ENCODE results near the gene ASAP3. TPM values are rescaled to one million over a fixed set of nuclear protein-coding genes. Genes with fewer than 3 reads are reported as not detected.

Gene ASAP3
- total and polyA plus RNA-seq, 2 of the 4 experiments (the other 2 are of a cell fraction), result 18.6 to 18.8 TPM

DNA sequence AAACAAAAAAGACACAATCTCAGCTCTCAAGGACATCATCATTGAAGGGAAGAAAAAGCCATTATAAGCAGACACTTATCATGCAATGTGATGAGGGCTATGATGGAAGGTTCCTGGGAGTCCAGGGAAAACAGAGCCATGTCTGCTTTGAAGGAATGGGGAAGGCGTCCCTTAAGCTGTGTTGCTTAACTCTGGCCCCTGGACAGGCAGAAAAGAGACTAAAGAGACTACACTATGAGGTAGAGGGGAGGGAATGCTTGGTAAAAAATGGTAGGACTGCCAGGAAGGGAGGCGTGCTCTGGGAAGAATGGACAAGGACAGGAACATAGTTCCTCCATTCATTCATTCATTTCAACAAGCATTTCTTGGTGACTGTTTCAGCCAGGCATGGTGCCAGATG lies 21.2 kb downstream of the ASAP3 start:
- Histone ChIP-seq H3K9me3 (ENCODE audit: control insufficient read depth, insufficient read depth, low read length) (no peaks in the 10 kb centered on the region), H2BK5ac (ENCODE audit: low read depth, low read length, poor library complexity, severe bottlenecking) (no peak overlapping the region), H2BK15ac (ENCODE audit: low read depth, low read length) (no peak overlapping the region), H2AK9ac (replicated peaks; ENCODE audit: low read depth, low read length, poor library complexity) (peak overlapping the region; percentile 61), H3K4ac (ENCODE audit: low read depth, low read length) (0 out of 2 replicates have a peak overlapping the region, but pooled peaks have one; percentile 27), H2BK20ac (ENCODE audit: low read depth, low read length) (no peak overlapping the region), H2AFZ (replicated peaks; ENCODE audit: low read length, poor library complexity) (no peak overlapping the region), H3K9ac (ENCODE audit: low read depth, low read length) (no peak overlapping the region), H3K4me2 (ENCODE audit: low read depth, low read length) (no peak overlapping the region), H3K27me3 (ENCODE audit: control insufficient read depth, insufficient read depth, low read length) (no peaks in the 10 kb centered on the region), H4K20me1 (ENCODE audit: insufficient read depth, low read length) (peaks cover 15% of the 10 kb centered on the region; the same call in 1 of the 2 replicates), H3K4me1 (ENCODE audit: control insufficient read depth, insufficient read depth, low read length) (no peaks in the 10 kb centered on the region), H3K9me1 (ENCODE audit: insufficient read depth, low read length) (peaks cover 5% of the 10 kb centered on the region), H3K36me3 (ENCODE audit: control insufficient read depth, insufficient read depth, low read length) (no peaks in the 10 kb centered on the region; the same call in 1 of the 2 replicates), H4K5ac (ENCODE audit: low read depth, low read length) (no peak overlapping the region), H3K56ac (ENCODE audit: extremely low read depth, insufficient read depth, low read length) (no peak overlapping the region), H2AK5ac (ENCODE audit: low read depth, low read length) (no peak overlapping the region), H3K23ac (ENCODE audit: low read depth, low read length) (peak overlapping the region; percentile 78; the same call in 1 of the 2 replicates), H4K91ac (ENCODE audit: insufficient read depth, low read depth, low read length) (no peak overlapping the region), H3K27ac (ENCODE audit: insufficient read depth, low read length) (no peak overlapping the region), H3K4me3 (ENCODE audit: insufficient read depth, low read depth, low read length) (no peak overlapping the region), H3K79me1 (ENCODE audit: low read depth in 1 of 2, low read length in 2 of 2) (peaks cover 3 to 42% of the 10 kb centered on the region in 2 experiments), H4K8ac (ENCODE audit: low read depth in 2 of 2, low read length in 2 of 2) (no peak overlapping the region), H3K18ac (ENCODE audit: low read depth, low read length) (no peak overlapping the region), H2BK120ac (ENCODE audit: low read depth, low read length) (no peak overlapping the region), H3K14ac (replicated peaks; ENCODE audit: low read depth, low read length) (no peak overlapping the region; the same call in 1 of the 2 replicates)
- dilution Hi-C loops (cut with HindIII; ENCODE audit: low sequenced_read_pairs, unreplicated experiment) (no loop called here), intact Hi-C loops (cut with micrococcal nuclease) (no loop called here), in situ Hi-C loops (cut with MboI; ENCODE audit: low sequenced_read_pairs) (no loop called here)
- ATAC-seq (ENCODE audit: low read depth) (no peak), DNase-seq (no peak)
- no TSS peak for BruUV-seq (replicated peaks)
- 100% methylated on average over 1 of the region's 2 CpGs; no CpG with 5 or more reads in 1 of the 2 experiments for WGBS, 2 experiments (ENCODE audit: extremely low coverage in 2 of 2, insufficient read length in 1 of 2)
- ChIA-PET POLR2A (ENCODE audit: unreplicated experiment) (no interaction called here), CTCF (no interaction called here)
- TF ChIP-seq MAZ (IDR thresholded peaks at IDR 0.05; ENCODE audit: borderline replicate concordance, low read depth, low read length), result no peak
- TF ChIP-seq NFE2L2 (IDR thresholded peaks at IDR 0.05; ENCODE audit: low read depth, low read length), result no peak
- no peak for TF ChIP-seq USF2 (IDR thresholded peaks at IDR 0.05; ENCODE audit: low read depth, low read length)
- no peak for TF ChIP-seq ELK1 (IDR thresholded peaks at IDR 0.05; ENCODE audit: borderline replicate concordance, low read depth, low read length)
- TF ChIP-seq MAFK (IDR thresholded peaks at IDR 0.05; ENCODE audit: low read depth, low read length), result no peak
- no peak for TF ChIP-seq BHLHE40 (IDR thresholded peaks at IDR 0.05; ENCODE audit: low read depth, low read length)
- no peak for TF ChIP-seq MXI1 (IDR thresholded peaks at IDR 0.05; ENCODE audit: borderline replicate concordance, low read depth, low read length)
